Hepatic stellate cell (primary cell): ENCODE data around the gene LIPC.

Experiments
- DNase-seq: peaks from one replicate; pipeline ENCODE4 v3.0.0; 2011; ENCODE audit warnings: low spot score

Gene LIPC

GRCh38 chr15:58436552-58436951, 4.8 kb downstream of the LIPC start:
- DNase-seq = no peak

- DNase-seq = no peak
These were observed 5.8 kb downstream of the LIPC start for GRCh38 chr15:58437531-58438105.

- no peak for DNase-seq
These were observed 6.3 kb downstream of the LIPC start for GRCh38 chr15:58438111-58438510.

DNA sequence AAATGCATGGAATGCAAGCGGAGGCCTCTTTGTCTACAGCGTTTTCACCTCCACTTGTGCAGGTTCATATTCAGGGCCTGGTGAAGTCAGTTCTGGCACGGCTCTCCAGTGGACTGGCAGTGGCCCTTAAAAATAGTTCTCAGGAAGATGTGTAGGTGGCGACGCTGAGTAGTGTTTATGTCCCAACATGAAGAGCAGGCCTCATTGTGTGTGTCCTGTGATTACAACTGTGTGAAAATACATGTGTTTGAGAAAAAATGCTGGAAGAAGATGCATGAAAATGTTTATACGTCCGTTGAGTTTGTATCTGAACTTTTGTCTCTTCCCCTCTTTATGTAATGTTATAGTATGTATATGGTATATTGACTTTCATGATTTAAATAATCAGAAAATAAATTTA, 7.2 kb downstream of the LIPC start:
- peak; percentile 48 for DNase-seq

DNA sequence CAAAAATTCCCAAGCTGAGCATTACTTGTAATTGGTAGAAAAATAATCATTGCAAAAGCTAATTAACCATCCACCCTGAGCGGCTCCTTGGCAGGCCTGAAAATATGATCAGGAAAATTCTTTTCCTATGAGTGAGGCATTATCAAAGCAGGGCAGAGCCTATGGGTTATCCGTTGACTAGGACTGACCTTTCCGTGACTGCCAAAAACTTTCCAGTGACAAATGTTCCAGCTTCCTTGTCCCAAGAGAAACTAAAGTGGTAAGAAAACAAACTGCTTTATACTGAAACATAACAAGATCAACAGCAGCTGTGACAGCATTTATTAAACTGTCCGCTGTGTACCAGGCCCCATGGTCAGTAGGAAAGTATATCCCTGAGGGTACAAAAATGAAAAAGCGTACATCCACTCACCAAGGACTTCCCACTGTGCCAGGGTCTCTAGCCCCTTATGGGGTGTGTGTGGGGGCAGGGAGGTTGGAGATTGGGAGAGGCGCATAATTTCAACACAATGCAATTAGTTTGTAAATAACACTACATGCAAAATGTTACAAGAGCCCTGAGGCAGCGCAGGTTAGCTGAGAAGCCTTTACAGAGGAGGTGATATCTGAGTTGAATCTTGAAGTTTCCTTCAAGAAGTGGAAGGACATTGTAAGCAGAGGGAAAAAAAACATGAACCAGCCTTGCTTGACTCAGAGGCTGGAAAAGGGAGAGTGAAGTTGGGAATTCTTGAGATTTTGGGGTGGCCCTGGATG, 8.5 kb downstream of the LIPC start:
- DNase-seq = peak; percentile 54

GRCh38 chr15:58440922-58441321, 9.1 kb downstream of the LIPC start:
- no peak for DNase-seq

- peak; percentile 64 for DNase-seq
These were observed 9.7 kb downstream of the LIPC start for GRCh38 chr15:58441376-58442070.

GRCh38 chr15:58442122-58442521, 10.3 kb downstream of the LIPC start:
- no peak for DNase-seq

- DNase-seq = no peak
These were observed 11.5 kb downstream of the LIPC start for GRCh38 chr15:58443308-58443707.

DNA sequence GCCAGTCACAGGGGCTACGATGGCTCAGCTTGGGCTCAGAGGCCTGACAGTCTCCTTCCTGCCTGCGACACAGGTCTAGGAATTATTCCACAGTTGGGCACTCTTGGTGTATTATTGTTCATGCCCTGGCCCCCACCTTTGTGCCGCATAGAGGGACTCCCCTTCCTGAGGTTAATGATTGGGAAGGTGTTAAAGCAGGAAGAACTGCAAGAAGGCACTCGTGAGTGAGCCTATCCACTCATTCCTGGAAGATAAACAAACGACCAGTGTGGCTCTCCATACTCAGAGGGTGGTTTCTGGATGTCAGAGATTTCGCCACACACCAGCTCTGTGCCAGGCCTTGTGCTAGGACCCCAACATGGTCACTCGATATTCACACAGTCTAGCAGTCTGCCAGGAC, 12.3 kb downstream of the LIPC start:
- no peak for DNase-seq

DNA sequence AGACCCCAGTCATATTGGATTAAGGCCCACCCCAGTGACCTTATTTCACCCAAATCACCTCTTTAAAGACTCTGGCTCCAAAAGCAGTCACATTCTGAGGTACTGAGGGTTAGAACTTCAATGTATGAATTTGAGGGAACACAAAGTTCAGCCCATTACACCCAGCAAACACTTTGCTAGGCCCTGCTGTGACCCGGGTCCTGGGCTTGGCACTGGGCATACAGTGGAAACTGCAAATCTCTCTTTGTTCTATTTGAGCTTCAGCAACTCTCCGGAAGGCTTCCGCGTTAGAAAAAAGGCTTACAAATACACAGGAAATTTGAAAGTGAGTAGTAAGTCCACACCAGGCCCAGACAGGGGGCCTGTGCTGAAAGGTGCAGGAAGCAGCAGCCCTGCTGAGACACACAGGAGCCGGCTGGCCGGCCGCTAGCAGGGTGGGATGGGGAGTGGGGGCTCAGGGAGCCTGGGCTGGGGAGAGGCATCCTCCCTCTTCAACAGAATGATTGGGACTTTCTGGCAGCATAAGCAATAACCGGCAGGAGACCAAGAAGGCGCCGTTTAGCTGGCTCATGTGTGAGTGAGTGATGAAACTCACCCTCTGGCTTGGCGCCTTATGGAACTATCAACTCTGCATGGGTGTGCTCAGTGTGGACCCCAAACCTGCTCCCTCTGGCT, 13.0 kb downstream of the LIPC start:
- DNase-seq = no peak

- DNase-seq = no peak
These were observed 14.1 kb downstream of the LIPC start for GRCh38 chr15:58445865-58446264.

- no peak for DNase-seq
These were observed 14.7 kb downstream of the LIPC start for GRCh38 chr15:58446521-58446920.

DNA sequence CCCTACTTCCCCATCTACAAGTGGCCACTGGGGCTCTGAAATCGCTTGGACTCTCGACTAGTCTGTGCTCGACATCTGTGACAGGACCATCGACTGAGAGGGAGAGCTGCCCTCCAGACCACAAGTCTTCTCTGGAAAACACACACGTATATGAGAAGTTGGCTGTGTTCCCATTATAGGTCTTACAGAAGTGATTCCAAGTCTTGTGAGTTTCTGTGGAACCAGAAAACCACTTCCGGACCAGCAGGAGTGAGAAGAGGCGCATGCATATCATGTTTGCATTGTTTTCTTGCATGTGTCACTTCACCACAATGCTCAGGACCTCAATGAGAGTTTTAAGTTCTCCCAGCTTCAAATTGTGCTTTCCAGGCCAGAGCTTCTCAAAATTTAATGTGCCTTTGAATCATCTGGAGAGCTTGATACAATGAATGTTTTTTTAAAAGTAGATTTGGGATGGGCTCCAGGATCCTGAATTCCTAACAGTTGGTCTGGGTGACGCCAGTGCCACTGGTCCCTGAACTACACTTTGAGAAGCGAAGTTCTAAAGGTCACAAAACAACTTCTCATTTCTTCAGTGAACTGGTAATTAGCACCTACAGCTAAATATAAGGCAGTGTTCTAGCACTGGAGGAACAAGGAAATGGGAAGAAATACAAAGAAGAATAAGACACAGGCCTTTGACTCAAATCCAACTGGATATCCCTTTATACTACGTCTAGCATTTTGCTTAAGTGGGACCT, 15.7 kb downstream of the LIPC start:
- DNase-seq = peak; percentile 54

- no peak for DNase-seq
These were observed 16.5 kb downstream of the LIPC start for GRCh38 chr15:58448331-58448730.

GRCh38 chr15:58448906-58449305, 17.1 kb downstream of the LIPC start:
- no peak for DNase-seq

DNA sequence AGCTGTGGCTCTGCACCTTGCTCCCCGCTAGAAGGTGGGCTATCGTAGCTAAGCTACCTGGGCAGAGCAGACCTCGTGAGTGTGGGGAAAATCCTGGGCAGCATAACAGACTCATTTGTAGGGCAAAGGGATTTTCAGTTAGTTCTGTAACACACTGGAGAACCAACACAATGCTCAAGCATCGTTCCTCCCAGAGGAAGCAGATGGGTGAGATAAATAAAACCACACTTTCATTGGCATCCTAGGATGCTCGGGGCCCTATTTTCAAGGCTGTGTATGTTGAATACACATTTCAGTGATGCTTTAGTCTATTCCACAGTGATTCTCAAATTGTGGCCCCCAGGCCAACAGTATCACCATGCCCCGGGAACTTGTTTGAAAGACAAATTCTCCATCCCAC, 20.0 kb downstream of the LIPC start:
- DNase-seq = no peak

GRCh38 chr15:58452775-58453174, 21.0 kb downstream of the LIPC start:
- DNase-seq = no peak

- no peak for DNase-seq
These were observed 22.4 kb downstream of the LIPC start for GRCh38 chr15:58453931-58454793.

DNA sequence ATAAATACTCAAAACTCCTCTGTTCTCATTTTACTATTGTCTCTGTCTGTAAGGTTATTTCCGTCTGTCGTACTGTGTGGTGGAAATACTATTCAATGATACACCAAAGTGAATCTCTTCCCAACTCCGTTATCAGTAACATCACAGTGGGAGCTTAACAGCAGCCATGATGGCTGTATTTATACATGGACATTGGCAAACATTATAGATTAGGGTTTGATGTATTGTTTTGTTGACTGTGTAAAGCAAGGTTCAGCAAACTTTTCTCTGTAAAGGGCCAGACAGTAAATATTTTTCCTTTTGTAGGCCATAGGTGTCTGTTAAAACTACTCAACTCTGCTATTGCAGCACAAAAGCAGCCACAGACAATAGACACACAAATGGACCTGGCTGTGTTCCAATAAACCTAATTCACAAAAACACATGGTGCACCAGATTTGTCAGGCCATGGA, 23.2 kb downstream of the LIPC start:
- no peak for DNase-seq

- peak; percentile 59 for DNase-seq
These were observed 25.7 kb downstream of the LIPC start for GRCh38 chr15:58457466-58457965.
